PC-3 (cell line): ENCODE data around the gene EPHB1. TPM values are rescaled to one million over a fixed set of nuclear protein-coding genes. Genes with fewer than 3 reads are reported as not detected.

Source experiments
- ATAC-seq: fragments of 200-7000 bp; cut with Tn5 transposase; 2 replicates; pipeline ENCODE4 v1.9.1; 2020; ENCODE audit warnings: mild to moderate bottlenecking, moderate library complexity
- BruUV-seq: library from RNA; stranded (reverse); fragments of 400-500 nt; replicated peaks from 2 replicates; lab custom pipeline; 2021; lab: Mats Ljungman, UMichigan
- CTCF ChIA-PET: fragments of 300-600 bp; sonication (Branson Sonifier 250); formaldehyde crosslinking; loops from one replicate; lab custom pipeline; 2022; ENCODE audit warnings: antibody characterized with exemption; lab: Charles Lee
- POLR2A ChIA-PET: fragments of 300-600 bp; sonication (Branson Sonifier 250); formaldehyde crosslinking; loops from one replicate; lab custom pipeline; 2022; ENCODE audit warnings: antibody characterized with exemption; ENCODE audit not compliant: unreplicated experiment; lab: Charles Lee
- DNase-seq: peaks from one replicate; pipeline ENCODE4 v3.0.0-alpha.2; 2015
- H2AFZ ChIP-seq: fragments of 300-600 bp; sonication (generic); 2 replicates; pipeline ENCODE4 v1.6.0; 2016; ENCODE audit warnings: antibody characterized with exemption, low read length
- H3F3A ChIP-seq: fragments of 300-600 bp; sonication (generic); one replicate; pipeline ENCODE4 v1.6.0; 2017; ENCODE audit warnings: antibody characterized with exemption, low read length, control low read depth, mild to moderate bottlenecking; ENCODE audit not compliant: unreplicated experiment
- H3K27ac ChIP-seq: fragments of 300-600 bp; sonication (generic); 2 replicates; pipeline ENCODE4 v1.5.1; 2016; ENCODE audit warnings: mild to moderate bottlenecking, low read length
- H3K27me3 ChIP-seq: fragments of 300-600 bp; sonication (generic); 2 replicates; pipeline ENCODE4 v1.6.1; 2016; ENCODE audit warnings: low read length, mixed read lengths
- H3K36me3 ChIP-seq: fragments of 300-600 bp; sonication (generic); 2 replicates; pipeline ENCODE4 v1.6.1; 2016; ENCODE audit warnings: low read depth, mixed run types, low read length, mixed read lengths
- H3K4me1 ChIP-seq: fragments of 300-600 bp; sonication (generic); 2 replicates; pipeline ENCODE4 v1.5.1; 2016; ENCODE audit warnings: low read length; ENCODE audit not compliant: insufficient read depth
- H3K4me2 ChIP-seq: fragments of 300-600 bp; sonication (generic); 2 replicates; pipeline ENCODE4 v1.6.0; 2016; ENCODE audit warnings: low read length
- H3K4me3 ChIP-seq: fragments of 300-600 bp; sonication (generic); 2 replicates; pipeline ENCODE4 v1.5.1; 2016; ENCODE audit warnings: mild to moderate bottlenecking, low read length, mixed read lengths
- H3K79me2 ChIP-seq: fragments of 300-600 bp; sonication (generic); 2 replicates; pipeline ENCODE4 v1.6.1; 2017; ENCODE audit warnings: low read length, mixed read lengths
- H3K9ac ChIP-seq: fragments of 300-600 bp; sonication (generic); 2 replicates; pipeline ENCODE4 v1.6.0; 2016; ENCODE audit warnings: mild to moderate bottlenecking, low read length
- H3K9me2 ChIP-seq: fragments of 300-600 bp; sonication (generic); replicated peaks from 2 replicates; pipeline ENCODE4 v1.6.1; 2016; ENCODE audit warnings: mixed run types, low read length, mixed read lengths
- H3K9me3 ChIP-seq: fragments of 300-600 bp; sonication (generic); 2 replicates; pipeline ENCODE4 v1.6.1; 2016; ENCODE audit warnings: low read length, mixed read lengths
- H4K20me1 ChIP-seq: fragments of 300-600 bp; sonication (generic); 2 replicates; pipeline ENCODE4 v1.6.1; 2016; ENCODE audit warnings: low read length, mixed read lengths
- EZH2 ChIP-seq: fragments of 300-600 bp; sonication (generic); IDR thresholded peaks from one replicate; pipeline ENCODE4 v1.6.1; 2017; ENCODE audit warnings: antibody characterized with exemption, mild to moderate bottlenecking, low read length; ENCODE audit not compliant: unreplicated experiment
- EZH2phosphoT487 ChIP-seq: fragments of 300-600 bp; sonication (generic); IDR thresholded peaks from 2 replicates; pipeline ENCODE4 v1.6.1; 2018; ENCODE audit warnings: mild to moderate bottlenecking, antibody characterized with exemption, low read length, borderline replicate concordance
- intact Hi-C: fragments of 100-400 bp; cut with micrococcal nuclease; formaldehyde crosslinking; loops from 2 replicates; pipeline ENCODE4 v1.9.0; 2023
- total RNA-seq: library from RNA; depleted of rRNA; stranded (reverse); fragments of >200 nt; gene quantifications from 2 replicates; pipeline ENCODE4 v1.2.3, GENCODE V29; 2014
- TF ChIP-seq, protein P1 (sequence below): fragments of 300-600 bp; sonication (generic); conservative IDR thresholded peaks from 2 replicates; pipeline ENCODE4 v1.5.1; 2017; ENCODE audit warnings: antibody characterized with exemption, low read depth, mild to moderate bottlenecking, low read length

Gene EPHB1
- total RNA-seq, 1 experiment from 2014 or later, result 0.69 TPM

DNA sequence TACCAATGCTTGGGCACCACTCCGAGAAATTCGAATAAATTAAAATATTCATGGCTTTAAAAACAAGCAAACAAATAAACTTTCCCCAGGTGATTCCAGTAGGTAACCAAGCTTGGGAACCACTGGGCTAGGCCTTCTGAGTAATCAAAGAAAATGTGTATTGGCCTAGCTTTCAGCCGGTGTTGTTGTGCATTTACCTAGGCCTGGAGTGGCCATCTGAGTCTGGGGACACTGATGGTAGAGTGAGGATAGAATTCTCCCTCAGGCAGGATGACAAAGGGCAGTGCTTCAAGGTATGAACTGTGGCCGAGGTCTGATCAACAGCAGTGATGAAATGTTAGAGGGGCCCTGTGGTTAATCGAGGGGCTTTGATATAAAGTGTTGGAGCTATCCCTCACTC is 440.5 kb downstream of the EPHB1 start:
- no peaks in the 10 kb centered on the region for H3K79me2 ChIP-seq
- no peak for DNase-seq
- no peaks in the 10 kb centered on the region for H3K4me1 ChIP-seq
- ATAC-seq, result no peak
- no peaks in the 10 kb centered on the region for H3K9me2 ChIP-seq
- H3F3A ChIP-seq, result no peaks in the 10 kb centered on the region
- CTCF ChIA-PET, result no interaction called here
- intact Hi-C loops, result no loop called here
- no peak overlapping the region for H3K4me3 ChIP-seq
- no peaks in the 10 kb centered on the region for H3K9me3 ChIP-seq
- no peak overlapping the region for H2AFZ ChIP-seq
- BruUV-seq, result no TSS peak
- no peak overlapping the region for H3K27ac ChIP-seq
- H3K27me3 ChIP-seq, result no peaks in the 10 kb centered on the region
- H3K4me2 ChIP-seq, result no peak overlapping the region
- POLR2A ChIA-PET, result no interaction called here
- TF ChIP-seq EZH2phosphoT487 (no peak), EZH2 (no peak)
- TF ChIP-seq, protein P1, sequence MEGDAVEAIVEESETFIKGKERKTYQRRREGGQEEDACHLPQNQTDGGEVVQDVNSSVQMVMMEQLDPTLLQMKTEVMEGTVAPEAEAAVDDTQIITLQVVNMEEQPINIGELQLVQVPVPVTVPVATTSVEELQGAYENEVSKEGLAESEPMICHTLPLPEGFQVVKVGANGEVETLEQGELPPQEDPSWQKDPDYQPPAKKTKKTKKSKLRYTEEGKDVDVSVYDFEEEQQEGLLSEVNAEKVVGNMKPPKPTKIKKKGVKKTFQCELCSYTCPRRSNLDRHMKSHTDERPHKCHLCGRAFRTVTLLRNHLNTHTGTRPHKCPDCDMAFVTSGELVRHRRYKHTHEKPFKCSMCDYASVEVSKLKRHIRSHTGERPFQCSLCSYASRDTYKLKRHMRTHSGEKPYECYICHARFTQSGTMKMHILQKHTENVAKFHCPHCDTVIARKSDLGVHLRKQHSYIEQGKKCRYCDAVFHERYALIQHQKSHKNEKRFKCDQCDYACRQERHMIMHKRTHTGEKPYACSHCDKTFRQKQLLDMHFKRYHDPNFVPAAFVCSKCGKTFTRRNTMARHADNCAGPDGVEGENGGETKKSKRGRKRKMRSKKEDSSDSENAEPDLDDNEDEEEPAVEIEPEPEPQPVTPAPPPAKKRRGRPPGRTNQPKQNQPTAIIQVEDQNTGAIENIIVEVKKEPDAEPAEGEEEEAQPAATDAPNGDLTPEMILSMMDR, result no peak
- H3K9ac ChIP-seq, result no peak overlapping the region
- no peaks in the 10 kb centered on the region for H4K20me1 ChIP-seq
- H3K36me3 ChIP-seq, result no peaks in the 10 kb centered on the region

DNA sequence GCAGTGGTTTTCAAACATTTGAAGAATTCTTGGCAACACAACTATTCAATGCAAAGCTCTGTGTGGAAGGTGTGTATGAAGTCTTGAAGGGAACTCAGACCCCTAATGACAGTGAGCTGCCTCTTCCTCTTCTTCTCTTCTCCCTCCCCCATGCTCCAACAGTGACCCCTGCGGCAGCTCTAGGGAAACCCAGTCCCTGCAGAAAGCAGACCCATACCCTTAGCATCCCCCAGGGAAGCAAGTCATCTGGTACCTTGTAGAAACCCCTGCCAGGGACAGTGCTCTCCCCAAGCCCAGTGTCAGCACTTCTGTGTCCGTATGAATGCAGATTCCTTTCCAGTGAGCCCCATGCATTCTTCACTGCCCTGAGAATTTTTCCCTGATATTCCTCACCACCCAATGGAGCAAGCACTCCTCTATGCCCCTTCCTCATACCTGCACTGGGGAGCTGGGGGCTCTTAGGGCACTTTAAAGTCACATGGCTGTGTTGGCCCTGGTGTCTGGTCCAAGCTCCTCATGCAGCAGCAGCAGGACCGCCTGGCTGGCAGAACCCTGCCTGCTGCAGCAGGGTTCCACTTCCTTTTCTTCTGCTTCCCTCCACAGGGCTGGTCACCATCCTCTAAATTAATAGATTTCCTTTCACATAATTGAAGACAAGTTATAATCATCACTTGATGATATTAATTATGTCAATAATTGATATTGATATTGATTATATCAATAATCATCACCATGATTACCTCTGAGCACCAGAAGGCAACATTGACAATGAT is 442.5 kb downstream of the EPHB1 start:
- CTCF ChIA-PET, result no interaction called here
- POLR2A ChIA-PET, result no interaction called here
- Histone ChIP-seq H3K27me3 (no peaks in the 10 kb centered on the region), H3K27ac (no peak overlapping the region), H2AFZ (no peak overlapping the region), H3K79me2 (no peaks in the 10 kb centered on the region), H3K9me3 (no peaks in the 10 kb centered on the region), H3F3A (no peaks in the 10 kb centered on the region), H3K9me2 (no peaks in the 10 kb centered on the region), H3K36me3 (no peaks in the 10 kb centered on the region), H3K4me1 (no peaks in the 10 kb centered on the region), H4K20me1 (no peaks in the 10 kb centered on the region), H3K4me2 (no peak overlapping the region), H3K9ac (no peak overlapping the region), H3K4me3 (no peak overlapping the region)
- no peak for ATAC-seq
- intact Hi-C loops, result no loop called here
- TF ChIP-seq, protein P1, result no peak
- TF ChIP-seq EZH2phosphoT487 (no peak), EZH2 (no peak)
- no peak for DNase-seq
- no TSS peak for BruUV-seq

DNA sequence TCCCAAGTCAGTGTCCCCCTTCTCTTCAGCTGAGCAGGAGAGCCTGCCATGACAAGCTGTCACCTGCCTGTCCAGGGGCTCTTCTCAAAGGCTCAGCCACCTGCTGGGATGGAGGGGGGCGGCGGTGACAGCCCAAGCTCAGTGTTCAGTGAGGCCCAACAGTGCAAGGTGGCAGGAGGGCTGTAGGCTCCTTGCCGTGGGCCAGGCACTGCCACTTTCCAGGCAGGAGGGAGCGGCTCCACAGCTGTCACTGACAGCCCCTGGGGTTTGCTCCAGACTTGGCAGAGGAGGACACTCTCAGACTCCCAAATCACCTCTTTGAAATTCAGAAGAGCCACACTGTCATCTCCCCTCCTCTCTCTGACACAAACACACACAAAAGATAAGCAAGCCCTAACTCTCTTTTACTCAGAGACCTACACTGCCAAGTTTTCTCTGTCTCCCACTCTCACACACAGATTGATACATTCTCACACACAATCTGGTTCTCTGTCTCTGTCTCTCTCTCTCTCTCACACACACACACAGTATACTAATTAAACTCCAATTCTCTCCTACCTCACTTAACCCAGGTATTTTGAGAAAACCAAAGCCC is 443.3 kb downstream of the EPHB1 start:
- BruUV-seq, result no TSS peak
- intact Hi-C loops, result no loop called here
- CTCF ChIA-PET, result no interaction called here
- DNase-seq (no peak), ATAC-seq (no peak)
- Histone ChIP-seq H3K27ac (no peak overlapping the region), H3K4me1 (no peaks in the 10 kb centered on the region), H3K9me3 (no peaks in the 10 kb centered on the region), H3K4me3 (no peak overlapping the region), H3F3A (no peaks in the 10 kb centered on the region), H3K36me3 (no peaks in the 10 kb centered on the region), H3K27me3 (no peaks in the 10 kb centered on the region), H2AFZ (no peak overlapping the region), H3K9me2 (no peaks in the 10 kb centered on the region), H3K9ac (no peak overlapping the region), H3K79me2 (no peaks in the 10 kb centered on the region), H3K4me2 (no peak overlapping the region), H4K20me1 (no peaks in the 10 kb centered on the region)
- no peak for TF ChIP-seq EZH2phosphoT487
- TF ChIP-seq EZH2, result no peak
- TF ChIP-seq, protein P1, result no peak
- POLR2A ChIA-PET, result no interaction called here
